CD4-positive, CD25-positive, alpha-beta regulatory T cell (primary cell): ENCODE measurements around the gene RPRD1B. TPM values are rescaled to one million over a fixed set of nuclear protein-coding genes. Genes with fewer than 3 reads are reported as not detected.

Experiments
- ATAC-seq, 2 donors: fragments of 150-1000 bp; cut with Tn5 transposase; one replicate each; pipeline ENCODE4 v1.10.0; 2021; ENCODE audit warnings: low read depth in 2 of 2, moderate number of reproducible peaks in 2 of 2, moderate library complexity in 1 of 2
- DNase-seq, 3 donors: peaks; one replicate each; pipeline versions ENCODE4 v3.0.0 to v3.0.0-alpha.2; 2012 to 2022; ENCODE audit warnings: mixed read lengths in 1 of 3
- H3K27ac ChIP-seq: one replicate; pipeline ENCODE4 v1.7.0; 2013; ENCODE audit warnings: mild to moderate bottlenecking, low read length; ENCODE audit not compliant: insufficient read depth, poor library complexity, severe bottlenecking
- H3K27me3 ChIP-seq: one replicate; pipeline ENCODE4 v1.7.0; 2013; ENCODE audit warnings: low read length; ENCODE audit not compliant: control insufficient read depth, insufficient read depth
- H3K36me3 ChIP-seq: one replicate; pipeline ENCODE4 v1.7.0; 2013; ENCODE audit warnings: mild to moderate bottlenecking, low read length, moderate library complexity; ENCODE audit not compliant: control insufficient read depth, insufficient read depth
- H3K4me1 ChIP-seq: 2 replicates; pipeline ENCODE4 v1.7.0; 2013; ENCODE audit warnings: mild to moderate bottlenecking, low read length; ENCODE audit not compliant: insufficient read depth, control insufficient read depth, poor library complexity, severe bottlenecking
- H3K4me3 ChIP-seq: one replicate; pipeline ENCODE4 v1.7.0; 2013; ENCODE audit warnings: low read depth, mild to moderate bottlenecking, low read length, moderate library complexity
- H3K9me3 ChIP-seq, 2 experiments: 1 replicate in 1 of 2; 2 replicates in 1 of 2; pipeline ENCODE4 v1.7.0; 2013; ENCODE audit warnings: low read length in 2 of 2, mild to moderate bottlenecking in 1 of 2, moderate library complexity in 1 of 2; ENCODE audit not compliant: control insufficient read depth in 2 of 2
- H3K27ac Mint-ChIP-seq, 3 donors: one replicate each; pipeline ENCODE4 v1.8.0; 2020 to 2022; ENCODE audit warnings: mild to moderate bottlenecking in 3 of 3, mixed read lengths in 3 of 3, moderate library complexity in 2 of 3
- H3K27me3 Mint-ChIP-seq: one replicate; pipeline ENCODE4 v1.8.0; 2022; ENCODE audit warnings: mild to moderate bottlenecking, mixed read lengths
- H3K36me3 Mint-ChIP-seq: one replicate; pipeline ENCODE4 v1.8.0; 2020; ENCODE audit warnings: mixed read lengths
- H3K4me1 Mint-ChIP-seq, 4 donors: one replicate each; pipeline ENCODE4 v1.8.0; 2020 to 2022; ENCODE audit warnings: mixed read lengths in 4 of 4, mild to moderate bottlenecking in 1 of 4
- H3K4me3 Mint-ChIP-seq, 4 donors: one replicate each; pipeline ENCODE4 v1.8.0; 2020 to 2022; ENCODE audit warnings: mild to moderate bottlenecking in 4 of 4, mixed read lengths in 4 of 4, moderate library complexity in 3 of 4
- H3K9me3 Mint-ChIP-seq, 7 donors: one replicate each; pipeline ENCODE4 v1.8.0; 2020 to 2022; ENCODE audit warnings: mixed read lengths in 7 of 7, mild to moderate bottlenecking in 3 of 7, moderate library complexity in 2 of 7
- polyA plus RNA-seq, 4 donors: library from polyadenylated mRNA; unstranded; fragments of 300-500 nt; fragmentation: Illumina TruSeq; gene quantifications; one replicate each; pipeline ENCODE4 v1.2.3, GENCODE V29; 2021
- total RNA-seq: library from RNA; stranded (reverse); gene quantifications from one replicate; pipeline ENCODE4 v1.2.3, GENCODE V29; 2022

RPRD1B gene
- total and polyA plus RNA-seq, 5 donors from 2014 or later: 3.8 to 54.0 (median 4.4) TPM

GRCh38 chr20:38110525-38111178 is 77.1 kb downstream of the RPRD1B start:
- Mint-ChIP-seq H3K36me3 (no peaks in the 10 kb centered on the region), H3K27ac (peak overlapping the region in 1 of 3 donors; percentile 61), H3K27me3 (no peaks in the 10 kb centered on the region), H3K4me1 (no peaks in the 10 kb centered on the region), H3K9me3 (no peaks in the 10 kb centered on the region), H3K4me3 (no peak overlapping the region)
- DNase-seq (no peak), ATAC-seq (no peak)
- Histone ChIP-seq H3K4me1 (no peaks in the 10 kb centered on the region), H3K9me3 (no peaks in the 10 kb centered on the region), H3K27me3 (no peaks in the 10 kb centered on the region), H3K27ac (no peak overlapping the region), H3K4me3 (no peak overlapping the region), H3K36me3 (no peaks in the 10 kb centered on the region)

- H3K4me1 ChIP-seq: no peaks in the 10 kb centered on the region
- Mint-ChIP-seq H3K27me3 (peaks cover 5% of the 10 kb centered on the region), H3K36me3 (no peaks in the 10 kb centered on the region), H3K27ac (no peak overlapping the region), H3K4me3 (no peak overlapping the region), H3K9me3 (no peaks in the 10 kb centered on the region), H3K4me1 (no peaks in the 10 kb centered on the region)
- DNase-seq: no peak
- H3K27ac ChIP-seq: no peak overlapping the region
- H3K36me3 ChIP-seq: no peaks in the 10 kb centered on the region
- H3K4me3 ChIP-seq: no peak overlapping the region
- H3K27me3 ChIP-seq: no peaks in the 10 kb centered on the region
- ATAC-seq: no peak
- no peaks in the 10 kb centered on the region for H3K9me3 ChIP-seq
These were observed 78.1 kb downstream of the RPRD1B start for GRCh38 chr20:38111366-38112232.

GRCh38 chr20:38112261-38112929 is 78.8 kb downstream of the RPRD1B start:
- Histone ChIP-seq H3K36me3 (no peaks in the 10 kb centered on the region), H3K4me1 (no peaks in the 10 kb centered on the region), H3K4me3 (no peak overlapping the region), H3K9me3 (no peaks in the 10 kb centered on the region), H3K27ac (no peak overlapping the region), H3K27me3 (no peaks in the 10 kb centered on the region)
- Mint-ChIP-seq H3K36me3 (no peaks in the 10 kb centered on the region), H3K27me3 (peaks cover 12% of the 10 kb centered on the region), H3K27ac (no peak overlapping the region), H3K4me1 (peaks cover 0 to 5% (median 0%) of the 10 kb centered on the region in 4 donors), H3K4me3 (no peak overlapping the region), H3K9me3 (no peaks in the 10 kb centered on the region)
- DNase-seq: no peak
- no peak for ATAC-seq

GRCh38 chr20:38112930-38113294 is 79.4 kb downstream of the RPRD1B start:
- DNase-seq (no peak), ATAC-seq (no peak)
- no peak overlapping the region for H3K27ac ChIP-seq
- H3K36me3 Mint-ChIP-seq: no peaks in the 10 kb centered on the region
- H3K27me3 Mint-ChIP-seq: peaks cover 14% of the 10 kb centered on the region
- peaks cover 0 to 7% (median 0%) of the 10 kb centered on the region in 4 donors for H3K4me1 Mint-ChIP-seq
- no peaks in the 10 kb centered on the region for H3K9me3 ChIP-seq
- H3K27me3 ChIP-seq: no peaks in the 10 kb centered on the region
- no peak overlapping the region for H3K4me3 ChIP-seq
- no peak overlapping the region for H3K4me3 Mint-ChIP-seq
- no peaks in the 10 kb centered on the region for H3K4me1 ChIP-seq
- H3K36me3 ChIP-seq: no peaks in the 10 kb centered on the region
- H3K9me3 Mint-ChIP-seq: no peaks in the 10 kb centered on the region
- no peak overlapping the region for H3K27ac Mint-ChIP-seq

GRCh38 chr20:38113401-38114325 is 80.1 kb downstream of the RPRD1B start:
- no peaks in the 10 kb centered on the region for H3K9me3 Mint-ChIP-seq
- H3K4me1 Mint-ChIP-seq: peaks cover 0 to 7% (median 0%) of the 10 kb centered on the region in 4 donors
- Histone ChIP-seq H3K9me3 (no peaks in the 10 kb centered on the region), H3K27me3 (no peaks in the 10 kb centered on the region), H3K4me3 (no peak overlapping the region), H3K4me1 (no peaks in the 10 kb centered on the region), H3K27ac (no peak overlapping the region), H3K36me3 (no peaks in the 10 kb centered on the region)
- no peak overlapping the region for H3K27ac Mint-ChIP-seq
- DNase-seq: peak in 1 of 3 donors; percentile 49
- peaks cover 14% of the 10 kb centered on the region for H3K27me3 Mint-ChIP-seq
- no peak overlapping the region for H3K4me3 Mint-ChIP-seq
- no peak for ATAC-seq
- H3K36me3 Mint-ChIP-seq: no peaks in the 10 kb centered on the region

- no peaks in the 10 kb centered on the region for H3K9me3 ChIP-seq
- Mint-ChIP-seq H3K27ac (no peak overlapping the region), H3K4me3 (no peak overlapping the region), H3K4me1 (peaks cover 0 to 7% (median 0%) of the 10 kb centered on the region in 4 donors), H3K27me3 (peaks cover 14% of the 10 kb centered on the region), H3K9me3 (no peaks in the 10 kb centered on the region), H3K36me3 (no peaks in the 10 kb centered on the region)
- no peaks in the 10 kb centered on the region for H3K27me3 ChIP-seq
- no peak overlapping the region for H3K27ac ChIP-seq
- H3K36me3 ChIP-seq: no peaks in the 10 kb centered on the region
- ATAC-seq: no peak
- no peak for DNase-seq
- no peaks in the 10 kb centered on the region for H3K4me1 ChIP-seq
- no peak overlapping the region for H3K4me3 ChIP-seq
These were observed 80.8 kb downstream of the RPRD1B start for GRCh38 chr20:38114353-38114791.

GRCh38 chr20:38115205-38115604 is 81.7 kb downstream of the RPRD1B start:
- no peak overlapping the region for H3K27ac Mint-ChIP-seq
- no peaks in the 10 kb centered on the region for H3K4me1 ChIP-seq
- H3K4me3 ChIP-seq: no peak overlapping the region
- H3K4me1 Mint-ChIP-seq: peaks cover 0 to 7% (median 0%) of the 10 kb centered on the region in 4 donors
- no peaks in the 10 kb centered on the region for H3K9me3 ChIP-seq
- H3K4me3 Mint-ChIP-seq: no peak overlapping the region
- no peak for ATAC-seq
- H3K36me3 Mint-ChIP-seq: no peaks in the 10 kb centered on the region
- H3K9me3 Mint-ChIP-seq: no peaks in the 10 kb centered on the region
- H3K27me3 ChIP-seq: no peaks in the 10 kb centered on the region
- DNase-seq: no peak
- H3K27me3 Mint-ChIP-seq: peaks cover 14% of the 10 kb centered on the region
- no peak overlapping the region for H3K27ac ChIP-seq
- no peaks in the 10 kb centered on the region for H3K36me3 ChIP-seq
